HCT116 (cell line): ENCODE data around the gene MBP. TPM values are rescaled to one million over a fixed set of nuclear protein-coding genes. Genes with fewer than 3 reads are reported as not detected.

Experiments
- ATAC-seq: fragments of 200-7000 bp; cut with Tn5 transposase; 2 replicates; pipeline ENCODE4 v1.9.1; 2020; ENCODE audit warnings: mild to moderate bottlenecking, moderate library complexity
- BruUV-seq: library from RNA; stranded (reverse); fragments of 400-500 nt; replicated peaks from 2 replicates; lab custom pipeline; 2021; lab: Mats Ljungman, UMichigan
- CTCF ChIA-PET: fragments of 300-600 bp; sonication (Branson Sonifier 250); formaldehyde crosslinking; loops from one replicate; lab custom pipeline; 2021; ENCODE audit warnings: antibody characterized with exemption; lab: Charles Lee
- POLR2A ChIA-PET: fragments of 300-600, 350-600 bp; sonication (Branson Sonifier 250); formaldehyde crosslinking; loops from one replicate; lab custom pipeline; 2021; ENCODE audit warnings: antibody characterized with exemption; lab: Charles Lee
- RAD21 ChIA-PET, 2 experiments: fragments of 300-600 bp; sonication (Branson Sonifier 250); formaldehyde crosslinking; loops; one replicate each; lab custom pipeline; 2023; ENCODE audit warnings: low total read pairs in 2 of 2; ENCODE audit not compliant: uncharacterized antibody in 2 of 2, unreplicated experiment in 2 of 2, low non-redundant PET in 1 of 2; lab: Charles Lee
- DNase-seq: peaks from one replicate; pipeline ENCODE4 v3.0.0-alpha.2; 2010; ENCODE audit warnings: low read depth, low spot score
- H2AFZ ChIP-seq: fragments of 200-600 bp; shearing (Covaris generic), sonication (generic); 2 replicates; pipeline ENCODE4 v1.6.1; 2017; ENCODE audit warnings: low read depth, mixed run types, mixed read lengths, antibody characterized with exemption, low read length; ENCODE audit not compliant: poor library complexity, severe bottlenecking
- H3K27ac ChIP-seq: 2 replicates; pipeline ENCODE4 v1.5.1; 2012; ENCODE audit warnings: low read depth, low read length
- H3K27me3 ChIP-seq: fragments of 200-600 bp; sonication (generic); 2 replicates; pipeline ENCODE4 v1.6.1; 2016; ENCODE audit warnings: mixed run types, low read length, mixed read lengths; ENCODE audit not compliant: insufficient read depth
- H3K36me3 ChIP-seq, 2 experiments: fragments of 200-500 bp in 1 of 2; fragments of 200-600 bp in 1 of 2; sonication (Bioruptor generic) in 1 of 2; sonication (generic) in 1 of 2; 2 replicates each; pipeline versions ENCODE4 v1.5.1 to v1.6.1; 2014 to 2016; ENCODE audit warnings: low read length in 2 of 2, inconsistent platforms in 1 of 2, mixed read lengths in 1 of 2, mixed run types in 1 of 2; ENCODE audit not compliant: insufficient read depth in 2 of 2, control insufficient read depth in 1 of 2
- H3K4me1 ChIP-seq, 2 experiments: fragments of 200-600 bp in 1 of 2; sonication (generic) in 1 of 2; 2 replicates each; pipeline versions ENCODE4 v1.5.1 to v1.6.1; 2012 to 2017; ENCODE audit warnings: low read length in 2 of 2, inconsistent platforms in 1 of 2, mild to moderate bottlenecking in 1 of 2, mixed read lengths in 1 of 2, mixed run types in 1 of 2, moderate library complexity in 1 of 2; ENCODE audit not compliant: insufficient read depth in 2 of 2, control insufficient read depth in 1 of 2
- H3K4me2 ChIP-seq: fragments of 200-600 bp; sonication (generic); 2 replicates; pipeline ENCODE4 v1.6.1; 2017; ENCODE audit warnings: mixed run types, low read length, mixed read lengths
- H3K4me3 ChIP-seq, 2 experiments: fragments of 200-600 bp in 1 of 2; sonication (generic) in 1 of 2; replicated peaks in 1 of 2; 2 replicates each; pipeline ENCODE4 v1.5.1; 2011 to 2016; ENCODE audit warnings: low read length in 2 of 2, control low read depth in 1 of 2, low read depth in 1 of 2, mild to moderate bottlenecking in 1 of 2, mixed read lengths in 1 of 2, mixed run types in 1 of 2
- H3K79me2 ChIP-seq: fragments of 200-600 bp; sonication (generic); 2 replicates; pipeline ENCODE4 v1.6.1; 2017; ENCODE audit warnings: mild to moderate bottlenecking, mixed run types, low read length, moderate library complexity, mixed read lengths; ENCODE audit not compliant: insufficient read depth
- H3K9ac ChIP-seq: fragments of 200-600 bp; sonication (generic); 2 replicates; pipeline ENCODE4 v1.6.1; 2016; ENCODE audit warnings: low read length, mixed read lengths
- H3K9me2 ChIP-seq: fragments of 200-600 bp; sonication (generic), shearing (Covaris generic); 2 replicates; pipeline ENCODE4 v1.6.1; 2017; ENCODE audit warnings: mixed run types, mild to moderate bottlenecking, moderate library complexity; ENCODE audit not compliant: insufficient read depth
- H3K9me3 ChIP-seq, 2 experiments: fragments of 200-500 bp in 1 of 2; fragments of 200-600 bp in 1 of 2; sonication (Bioruptor generic) in 1 of 2; sonication (generic) in 1 of 2; 2 replicates each; pipeline ENCODE4 v1.6.1; 2014 to 2017; ENCODE audit warnings: low read length in 2 of 2, mixed read lengths in 2 of 2, inconsistent platforms in 1 of 2, low read depth in 1 of 2, mild to moderate bottlenecking in 1 of 2, mixed run types in 1 of 2, moderate library complexity in 1 of 2; ENCODE audit not compliant: control insufficient read depth in 1 of 2, insufficient read depth in 1 of 2
- H4K20me1 ChIP-seq: fragments of 200-600 bp; sonication (generic), shearing (Covaris generic); 2 replicates; pipeline ENCODE4 v1.6.1; 2017; ENCODE audit warnings: mixed run types, mild to moderate bottlenecking, moderate library complexity; ENCODE audit not compliant: insufficient read depth
- EGR1 ChIP-seq: IDR thresholded peaks from 2 replicates; pipeline ENCODE4 v1.6.1; 2012; ENCODE audit warnings: low read depth
- EZH2 ChIP-seq: fragments of 200-600 bp; sonication (generic); IDR thresholded peaks from 2 replicates; pipeline ENCODE4 v1.6.1; 2017; ENCODE audit warnings: antibody characterized with exemption, mixed run types
- EZH2phosphoT487 ChIP-seq: fragments of 200-600 bp; IDR thresholded peaks from 2 replicates; pipeline ENCODE4 v1.6.1; 2018; ENCODE audit warnings: antibody characterized with exemption, borderline replicate concordance
- FOSL1 ChIP-seq: IDR thresholded peaks from 2 replicates; pipeline ENCODE4 v1.6.1; 2012; ENCODE audit warnings: low read depth
- POLR2A ChIP-seq: IDR thresholded peaks from 2 replicates; pipeline ENCODE4 v1.7.0; 2011; ENCODE audit warnings: borderline replicate concordance; ENCODE audit not compliant: insufficient read depth, insufficient read length; ENCODE audit errors: extremely low read depth
- SIN3A ChIP-seq: IDR thresholded peaks from 2 replicates; pipeline ENCODE4 v1.6.1; 2012; ENCODE audit warnings: low read depth
- SP1 ChIP-seq: IDR thresholded peaks from 2 replicates; pipeline ENCODE4 v1.6.1; 2012; ENCODE audit warnings: low read depth
- TCF7L2 ChIP-seq: IDR thresholded peaks from 2 replicates; pipeline ENCODE4 v1.7.0; 2011; ENCODE audit warnings: borderline replicate concordance, inconsistent platforms; ENCODE audit not compliant: insufficient read depth, insufficient read length; ENCODE audit errors: extremely low read depth
- intact Hi-C: fragments of 100-400 bp; cut with micrococcal nuclease; formaldehyde crosslinking; loops from 2 replicates; pipeline ENCODE4 v1.10.0; 2022
- total RNA-seq: library from RNA; stranded (reverse); gene quantifications from one replicate; pipeline ENCODE4 v1.2.1, GENCODE V29; 2021; ENCODE audit not compliant: unreplicated experiment
- TF ChIP-seq, protein P1 (sequence below): IDR thresholded peaks from 2 replicates; pipeline ENCODE4 v1.6.1; 2011; ENCODE audit warnings: mild to moderate bottlenecking, low read length, moderate library complexity; ENCODE audit not compliant: insufficient replicate concordance; ENCODE audit errors: extremely low read depth
- TF ChIP-seq, protein P2 (sequence below): IDR thresholded peaks from 2 replicates; pipeline ENCODE4 v1.6.1; 2012

The MBP gene
- total RNA-seq, 1 experiment from 2014 or later = 34.9 TPM

DNA sequence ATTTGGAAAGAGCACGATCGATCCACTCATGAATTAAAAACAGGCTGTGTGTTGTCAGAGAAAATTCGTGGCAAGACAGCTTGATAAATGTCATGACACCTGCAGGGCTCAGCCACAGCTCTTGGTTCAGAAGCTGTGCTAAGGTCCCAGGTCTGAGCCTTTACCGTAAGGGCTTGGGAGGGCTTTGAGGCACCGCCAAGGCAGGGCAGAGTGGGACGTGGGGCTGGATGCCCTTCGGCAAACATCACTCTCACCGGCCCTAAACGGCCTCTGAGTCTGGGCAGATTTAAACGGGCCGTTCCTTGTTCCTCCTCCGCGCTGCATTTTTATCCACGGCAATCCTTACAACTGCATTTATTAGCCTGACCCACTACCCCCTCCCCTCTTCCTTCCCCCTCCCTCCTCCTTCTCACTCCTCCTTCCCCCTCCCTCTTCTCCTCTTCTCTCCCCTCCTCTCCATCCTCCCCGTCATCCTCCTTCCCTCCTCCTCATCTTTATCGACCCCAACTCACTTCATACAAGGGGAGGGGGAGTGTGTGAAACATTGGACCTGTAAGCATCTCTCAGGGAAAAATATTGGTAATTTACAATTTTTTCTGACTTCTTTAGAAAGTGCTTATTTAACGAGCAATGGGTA, 33.9 kb downstream of the MBP start:
- peaks cover 34 to 46% of the 10 kb centered on the region in 2 experiments for H3K4me1 ChIP-seq
- no peaks in the 10 kb centered on the region for H3K27me3 ChIP-seq
- no peaks in the 10 kb centered on the region for H3K9me3 ChIP-seq
- no peak overlapping the region for H3K4me2 ChIP-seq
- no peak overlapping the region for H3K4me3 ChIP-seq
- H3K27ac ChIP-seq = no peak overlapping the region
- no peak for DNase-seq
- POLR2A ChIA-PET = no interaction called here
- TF ChIP-seq, protein P1, sequence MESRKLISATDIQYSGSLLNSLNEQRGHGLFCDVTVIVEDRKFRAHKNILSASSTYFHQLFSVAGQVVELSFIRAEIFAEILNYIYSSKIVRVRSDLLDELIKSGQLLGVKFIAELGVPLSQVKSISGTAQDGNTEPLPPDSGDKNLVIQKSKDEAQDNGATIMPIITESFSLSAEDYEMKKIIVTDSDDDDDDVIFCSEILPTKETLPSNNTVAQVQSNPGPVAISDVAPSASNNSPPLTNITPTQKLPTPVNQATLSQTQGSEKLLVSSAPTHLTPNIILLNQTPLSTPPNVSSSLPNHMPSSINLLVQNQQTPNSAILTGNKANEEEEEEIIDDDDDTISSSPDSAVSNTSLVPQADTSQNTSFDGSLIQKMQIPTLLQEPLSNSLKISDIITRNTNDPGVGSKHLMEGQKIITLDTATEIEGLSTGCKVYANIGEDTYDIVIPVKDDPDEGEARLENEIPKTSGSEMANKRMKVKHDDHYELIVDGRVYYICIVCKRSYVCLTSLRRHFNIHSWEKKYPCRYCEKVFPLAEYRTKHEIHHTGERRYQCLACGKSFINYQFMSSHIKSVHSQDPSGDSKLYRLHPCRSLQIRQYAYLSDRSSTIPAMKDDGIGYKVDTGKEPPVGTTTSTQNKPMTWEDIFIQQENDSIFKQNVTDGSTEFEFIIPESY = no peak
- TF ChIP-seq EZH2 (no peak), POLR2A (no peak), SIN3A (no peak), SP1 (no peak), EGR1 (no peak), FOSL1 (no peak), TCF7L2 (no peak), EZH2phosphoT487 (no peak)
- TF ChIP-seq, protein P2, sequence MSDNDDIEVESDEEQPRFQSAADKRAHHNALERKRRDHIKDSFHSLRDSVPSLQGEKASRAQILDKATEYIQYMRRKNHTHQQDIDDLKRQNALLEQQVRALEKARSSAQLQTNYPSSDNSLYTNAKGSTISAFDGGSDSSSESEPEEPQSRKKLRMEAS = no peak
- TF ChIP-seq, all 23 proteins: peak for 0
- intact Hi-C loops = no loop called here
- no peak for ATAC-seq
- Histone ChIP-seq H3K9ac (no peak overlapping the region), H2AFZ (no peak overlapping the region), H4K20me1 (no peaks in the 10 kb centered on the region), H3K36me3 (peaks cover 4 to 24% of the 10 kb centered on the region in 2 experiments; a peak in 2 of 4 replicates), H3K79me2 (peaks cover 20% of the 10 kb centered on the region; the same call in 1 of the 2 replicates), H3K9me2 (no peaks in the 10 kb centered on the region)
- ChIA-PET RAD21 (no interaction called here), CTCF (no interaction called here)
- no TSS peak for BruUV-seq
